ENCODE data around the gene TPO. TPM values are rescaled to one million over a fixed set of nuclear protein-coding genes. Genes with fewer than 3 reads are reported as not detected.
A peak's percentile ranks its signal among the peaks of the same experiment; 100 is the strongest.

The TPO gene
- total RNA-seq, 3 donors from 2014 or later = 5.1 to 21.0 (median 15.1) TPM

DNA sequence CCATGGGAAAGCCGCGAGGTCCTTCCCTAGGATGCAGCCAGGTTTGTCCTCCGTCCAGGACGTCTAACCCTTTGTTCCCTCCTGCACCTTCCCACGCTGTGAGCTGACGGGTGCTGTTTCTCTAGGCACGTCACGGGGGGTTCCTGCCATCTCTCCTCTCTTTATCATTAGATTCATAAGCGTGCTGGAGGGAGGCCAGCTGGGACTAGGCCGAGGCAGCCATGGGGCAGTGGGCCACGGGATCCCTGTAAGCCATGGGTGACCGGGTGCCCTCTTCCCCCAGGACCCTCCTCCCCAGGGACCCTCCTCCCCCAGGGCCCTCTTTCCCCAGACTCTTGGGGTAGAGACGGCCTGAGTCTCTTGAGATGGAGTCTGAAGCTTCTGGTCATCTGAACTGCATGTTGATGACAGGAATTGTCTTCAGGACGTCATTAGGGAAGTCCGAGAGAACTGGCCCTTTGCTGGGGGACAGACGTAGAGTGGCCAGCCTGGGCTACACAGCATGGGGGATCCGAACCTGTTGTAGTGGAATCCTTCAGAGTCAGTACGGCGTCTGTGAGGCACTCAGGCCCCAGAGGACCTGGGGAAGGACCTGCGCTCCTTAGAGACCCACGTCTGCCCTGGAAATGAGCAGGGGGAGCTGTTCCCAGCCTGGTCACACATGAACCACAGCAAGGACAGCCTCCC, 108.1 kb downstream of the TPO start:
- H3K36me3 ChIP-seq = no peaks in the 10 kb centered on the region
- no peak for DNase-seq (ENCODE audit: low spot score in 2 of 2)
- no peak overlapping the region for H3K4me3 ChIP-seq
- TF ChIP-seq POLR2A (IDR thresholded peaks at IDR 0.05) (no peak), POLR2AphosphoS5 (IDR thresholded peaks at IDR 0.05) (no peak)
- TF ChIP-seq, protein P1, sequence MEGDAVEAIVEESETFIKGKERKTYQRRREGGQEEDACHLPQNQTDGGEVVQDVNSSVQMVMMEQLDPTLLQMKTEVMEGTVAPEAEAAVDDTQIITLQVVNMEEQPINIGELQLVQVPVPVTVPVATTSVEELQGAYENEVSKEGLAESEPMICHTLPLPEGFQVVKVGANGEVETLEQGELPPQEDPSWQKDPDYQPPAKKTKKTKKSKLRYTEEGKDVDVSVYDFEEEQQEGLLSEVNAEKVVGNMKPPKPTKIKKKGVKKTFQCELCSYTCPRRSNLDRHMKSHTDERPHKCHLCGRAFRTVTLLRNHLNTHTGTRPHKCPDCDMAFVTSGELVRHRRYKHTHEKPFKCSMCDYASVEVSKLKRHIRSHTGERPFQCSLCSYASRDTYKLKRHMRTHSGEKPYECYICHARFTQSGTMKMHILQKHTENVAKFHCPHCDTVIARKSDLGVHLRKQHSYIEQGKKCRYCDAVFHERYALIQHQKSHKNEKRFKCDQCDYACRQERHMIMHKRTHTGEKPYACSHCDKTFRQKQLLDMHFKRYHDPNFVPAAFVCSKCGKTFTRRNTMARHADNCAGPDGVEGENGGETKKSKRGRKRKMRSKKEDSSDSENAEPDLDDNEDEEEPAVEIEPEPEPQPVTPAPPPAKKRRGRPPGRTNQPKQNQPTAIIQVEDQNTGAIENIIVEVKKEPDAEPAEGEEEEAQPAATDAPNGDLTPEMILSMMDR (IDR thresholded peaks at IDR 0.05) = no peak
- intact Hi-C loops (cut with DNase I; ENCODE audit: low total_unique reads) = no loop called here
- H3K27me3 ChIP-seq = no peaks in the 10 kb centered on the region
- no peak overlapping the region for H3K27ac ChIP-seq
- no peaks in the 10 kb centered on the region for H3K9me3 ChIP-seq
- H3K4me1 ChIP-seq = no peaks in the 10 kb centered on the region

DNA sequence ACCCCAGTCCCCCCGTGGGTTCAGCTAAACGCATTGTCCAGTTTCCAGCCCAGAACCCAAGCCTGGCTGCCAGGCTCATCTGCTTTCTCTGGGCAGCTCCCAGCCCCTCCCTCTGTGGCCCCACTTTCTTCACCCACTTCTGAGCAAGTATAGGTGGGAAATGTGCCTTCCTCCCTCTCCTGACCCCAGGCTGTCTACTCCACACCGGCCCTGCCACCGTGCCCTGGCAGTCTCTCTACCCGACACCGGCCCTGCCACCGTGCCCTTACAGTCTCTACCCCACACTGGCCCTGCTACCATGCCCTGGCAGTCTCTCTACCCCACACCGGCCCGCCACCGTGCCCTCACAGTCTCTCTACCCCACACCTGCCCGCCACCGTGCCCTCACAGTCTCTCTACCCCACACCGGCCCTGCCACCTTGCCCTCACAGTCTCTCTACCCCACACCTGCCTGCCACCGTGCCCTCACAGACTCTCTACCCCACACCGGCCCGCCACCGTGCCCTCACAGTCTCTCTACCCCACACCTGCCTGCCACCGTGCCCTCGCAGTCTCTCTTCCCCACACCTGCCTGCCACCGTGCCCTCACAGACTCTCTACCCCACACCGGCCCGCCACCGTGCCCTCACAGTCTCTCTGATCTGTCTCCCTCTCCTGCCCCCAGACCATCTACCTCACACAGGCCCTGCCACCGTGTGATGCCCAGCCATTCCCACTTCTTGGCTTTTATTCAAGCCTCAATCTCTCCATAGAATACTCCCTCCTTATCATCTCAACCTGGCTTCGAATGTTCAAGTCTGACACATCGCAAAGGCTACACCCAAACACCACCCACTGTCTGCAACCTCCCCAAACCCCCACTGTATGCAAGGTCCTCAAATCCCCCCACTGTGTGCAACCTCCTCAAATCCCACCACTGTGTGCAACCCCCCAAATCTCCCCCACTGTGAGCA, 108.9 kb downstream of the TPO start:
- no peaks in the 10 kb centered on the region for H3K36me3 ChIP-seq
- H3K9me3 ChIP-seq = no peaks in the 10 kb centered on the region
- no peak for DNase-seq (ENCODE audit: low spot score in 2 of 2)
- no peak overlapping the region for H3K4me3 ChIP-seq
- intact Hi-C loops (cut with DNase I; ENCODE audit: low total_unique reads) = no loop called here
- no peak for TF ChIP-seq POLR2AphosphoS5 (IDR thresholded peaks at IDR 0.05)
- no peak for TF ChIP-seq POLR2A (IDR thresholded peaks at IDR 0.05)
- TF ChIP-seq, protein P1 (IDR thresholded peaks at IDR 0.05) = no peak
- no peaks in the 10 kb centered on the region for H3K27me3 ChIP-seq
- H3K27ac ChIP-seq = no peak overlapping the region
- no peaks in the 10 kb centered on the region for H3K4me1 ChIP-seq

DNA sequence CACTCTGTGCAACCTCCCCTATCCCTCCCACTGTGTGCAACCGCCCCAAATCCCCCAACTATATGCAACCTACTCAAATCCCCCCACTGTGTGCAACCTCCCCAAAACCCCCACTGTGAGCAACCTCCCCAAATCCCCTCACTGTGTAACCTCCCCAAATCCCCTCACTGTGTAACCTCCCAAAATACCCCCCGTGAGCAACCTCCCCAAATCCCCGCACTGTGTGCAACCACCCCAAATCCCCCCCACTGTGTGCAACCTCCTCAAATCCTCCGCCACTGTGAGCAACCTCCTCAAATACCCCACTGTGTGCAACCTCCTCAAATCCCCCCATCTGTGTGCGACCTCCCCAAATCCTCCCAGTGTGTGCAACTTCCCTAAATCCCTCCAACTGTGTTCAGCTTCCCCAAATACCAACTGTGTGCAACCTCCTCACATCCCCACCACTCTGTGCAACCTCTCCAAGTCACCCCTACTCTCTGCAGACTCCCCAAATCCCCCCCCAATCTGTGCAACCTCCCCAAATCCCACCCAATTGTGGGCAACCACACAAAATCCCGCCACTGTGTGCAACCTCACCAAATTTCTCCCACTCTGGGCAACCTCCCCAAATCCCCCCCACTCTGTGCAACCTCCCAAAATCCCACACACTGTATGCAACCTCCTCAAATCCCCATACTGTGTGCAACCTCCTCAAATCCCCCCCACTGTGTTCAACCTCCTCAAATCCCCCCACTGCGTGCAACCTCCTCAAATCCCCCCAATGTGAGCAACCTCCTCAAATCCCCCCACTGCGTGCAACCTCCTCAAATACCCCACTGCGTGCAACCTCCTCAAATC, 114.1 kb downstream of the TPO start:
- no peaks in the 10 kb centered on the region for H3K9me3 ChIP-seq
- no peaks in the 10 kb centered on the region for H3K36me3 ChIP-seq
- H3K27ac ChIP-seq = no peak overlapping the region
- H3K4me1 ChIP-seq = no peaks in the 10 kb centered on the region
- no peaks in the 10 kb centered on the region for H3K27me3 ChIP-seq
- no peak for TF ChIP-seq POLR2A (IDR thresholded peaks at IDR 0.05)
- TF ChIP-seq, protein P1 (IDR thresholded peaks at IDR 0.05) = no peak
- TF ChIP-seq POLR2AphosphoS5 (IDR thresholded peaks at IDR 0.05) = no peak
- no peak for DNase-seq (ENCODE audit: low spot score in 2 of 2)
- intact Hi-C loops (cut with DNase I; ENCODE audit: low total_unique reads) = no loop called here
- H3K4me3 ChIP-seq = no peak overlapping the region

DNA sequence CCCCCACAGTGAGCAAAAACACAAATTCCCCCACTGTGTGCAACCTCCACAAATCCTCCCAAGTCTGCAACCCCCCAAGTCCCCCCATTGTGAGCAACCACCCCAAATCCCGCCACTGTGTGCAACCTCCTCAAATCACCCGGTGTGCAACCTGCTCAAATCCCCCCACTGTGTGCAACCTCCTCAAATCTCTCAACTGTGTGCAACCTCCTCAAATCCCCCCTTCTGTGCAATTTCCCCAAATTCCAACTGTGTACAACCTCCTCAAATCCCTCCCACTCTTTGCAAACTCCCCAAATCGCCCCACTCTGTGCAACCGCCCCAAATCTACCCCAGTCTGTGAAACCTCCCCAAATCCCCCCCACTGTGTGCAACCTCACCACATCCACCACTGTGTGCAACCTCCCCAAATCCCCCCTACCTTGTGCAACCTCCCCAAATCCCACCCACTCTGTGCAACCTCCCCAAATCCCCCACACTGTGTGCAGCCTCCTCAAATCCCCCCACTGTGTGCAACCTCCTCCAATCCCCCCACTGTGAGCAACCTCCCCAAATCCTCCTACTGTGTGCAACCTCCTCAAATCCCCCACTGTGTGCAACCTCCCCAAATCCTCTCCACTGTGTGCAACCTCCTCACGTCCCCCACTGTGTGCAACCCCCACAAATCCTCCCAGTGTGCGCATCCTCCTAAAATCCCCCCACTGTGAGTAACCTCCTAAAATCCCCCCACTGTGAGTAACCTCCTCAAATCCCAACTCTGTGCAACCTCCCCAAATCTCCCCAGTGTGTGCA, 115.2 kb downstream of the TPO start:
- intact Hi-C loops (cut with DNase I; ENCODE audit: low total_unique reads) = no loop called here
- H3K27ac ChIP-seq = no peak overlapping the region
- TF ChIP-seq, protein P1 (IDR thresholded peaks at IDR 0.05) = no peak
- no peak for TF ChIP-seq POLR2AphosphoS5 (IDR thresholded peaks at IDR 0.05)
- no peak for TF ChIP-seq POLR2A (IDR thresholded peaks at IDR 0.05)
- DNase-seq (ENCODE audit: low spot score in 2 of 2) = peak in 1 of 2 donors; percentile 39
- H3K4me1 ChIP-seq = no peaks in the 10 kb centered on the region
- no peak overlapping the region for H3K4me3 ChIP-seq
- H3K36me3 ChIP-seq = no peaks in the 10 kb centered on the region
- no peaks in the 10 kb centered on the region for H3K9me3 ChIP-seq
- no peaks in the 10 kb centered on the region for H3K27me3 ChIP-seq
